H1 (cell line): ENCODE measurements around the gene TMEM147. TPM values are rescaled to one million over a fixed set of nuclear protein-coding genes. Genes with fewer than 3 reads are reported as not detected.

Experiments used
- CTCF ChIA-PET: fragments of 300-600 bp; sonication (Branson Sonifier 250); formaldehyde crosslinking; loops from one replicate; lab custom pipeline; 2021; ENCODE audit not compliant: partially characterized antibody; lab: Charles Lee
- POLR2A ChIA-PET: fragments of 300-600 bp; sonication (Branson Sonifier 250); formaldehyde crosslinking; loops from one replicate; lab custom pipeline; 2021; ENCODE audit warnings: inconsistent platforms; ENCODE audit not compliant: partially characterized antibody; lab: Charles Lee
- DNase-seq, 2 experiments: peaks; one replicate each; pipeline versions ENCODE4 v3.0.0 to v3.0.0-alpha.2; 2010 to 2022; ENCODE audit warnings: low spot score in 2 of 2, low read depth in 1 of 2, mixed read lengths in 1 of 2
- FAIRE-seq: peaks from 2 replicates; lab custom pipeline; 2011; peaks lifted over from hg19 to GRCh38; lab: Jason Lieb, UNC
- H2AFZ ChIP-seq: 2 replicates; pipeline ENCODE4 v1.8.1; 2012; ENCODE audit warnings: low read length, inconsistent platforms
- H2AK5ac ChIP-seq: 2 replicates; pipeline ENCODE4 v1.6.1; 2013; ENCODE audit warnings: low read depth, low read length
- H2BK120ac ChIP-seq: replicated peaks from 2 replicates; pipeline ENCODE3; 2013; ENCODE audit warnings: low read depth, low read length, inconsistent platforms
- H2BK12ac ChIP-seq: 2 replicates; pipeline ENCODE4 v1.6.1; 2013; ENCODE audit warnings: low read depth, low read length
- H2BK15ac ChIP-seq: 2 replicates; pipeline ENCODE4 v1.6.1; 2013; ENCODE audit warnings: low read length
- H2BK20ac ChIP-seq: 2 replicates; pipeline ENCODE4 v1.6.1; 2013; ENCODE audit warnings: low read length
- H2BK5ac ChIP-seq: 2 replicates; pipeline ENCODE4 v1.6.1; 2013; ENCODE audit warnings: low read depth, low read length
- H3K14ac ChIP-seq: 2 replicates; pipeline ENCODE4 v1.6.1; 2013; ENCODE audit warnings: inconsistent platforms; ENCODE audit not compliant: insufficient read length
- H3K18ac ChIP-seq: 2 replicates; pipeline ENCODE4 v1.6.1; 2013; ENCODE audit warnings: low read length; ENCODE audit errors: extremely low read depth
- H3K23ac ChIP-seq: 2 replicates; pipeline ENCODE4 v1.6.1; 2013; ENCODE audit warnings: inconsistent platforms; ENCODE audit not compliant: insufficient read length
- H3K23me2 ChIP-seq: 2 replicates; pipeline ENCODE4 v1.6.1; 2013; ENCODE audit warnings: low read depth, low read length
- H3K27ac ChIP-seq: 2 replicates; pipeline ENCODE4 v1.6.1; 2011; ENCODE audit warnings: low read depth, low read length, inconsistent platforms
- H3K27me3 ChIP-seq, 4 experiments: replicated peaks in 1 of 4; 1 replicate in 1 of 4; 2 replicates in 3 of 4; pipeline versions ENCODE4 v1.6.1 to v1.8.1; 2011 to 2013; ENCODE audit warnings: low read length in 3 of 4, mild to moderate bottlenecking in 3 of 4, inconsistent platforms in 2 of 4, mixed read lengths in 2 of 4, moderate library complexity in 1 of 4; ENCODE audit not compliant: control insufficient read depth in 3 of 4, insufficient read depth in 3 of 4; ENCODE audit errors: extremely low read depth in 1 of 4
- H3K36me3 ChIP-seq, 4 experiments: 2 replicates each; pipeline versions ENCODE4 v1.6.1 to v1.8.1; 2011 to 2013; ENCODE audit warnings: mild to moderate bottlenecking in 4 of 4, low read length in 3 of 4, moderate library complexity in 2 of 4, control low read depth in 1 of 4, inconsistent platforms in 1 of 4; ENCODE audit not compliant: insufficient read depth in 4 of 4, control insufficient read depth in 2 of 4
- H3K4ac ChIP-seq: replicated peaks from 2 replicates; pipeline ENCODE3; 2013; ENCODE audit warnings: low read length, low read depth, mixed read lengths, inconsistent platforms; ENCODE audit not compliant: insufficient read length
- H3K4me1 ChIP-seq, 4 experiments: replicated peaks in 1 of 4; 1 replicate in 1 of 4; 2 replicates in 3 of 4; pipeline versions ENCODE4 v1.6.1 to v1.8.1; 2011 to 2013; ENCODE audit warnings: low read length in 3 of 4, inconsistent platforms in 2 of 4, mixed read lengths in 1 of 4; ENCODE audit not compliant: insufficient read depth in 4 of 4, control insufficient read depth in 3 of 4
- H3K4me2 ChIP-seq, 2 experiments: 2 replicates each; pipeline versions ENCODE4 v1.6.1 to v1.8.1; 2011 to 2013; ENCODE audit warnings: low read depth in 2 of 2, low read length in 2 of 2, control low read depth in 1 of 2, inconsistent platforms in 1 of 2, mild to moderate bottlenecking in 1 of 2; ENCODE audit not compliant: insufficient read depth in 1 of 2
- H3K4me3 ChIP-seq, 4 experiments: fragments of 200-600, 300-600 bp in 1 of 4; sonication (generic), shearing (Covaris generic), sonication (Bioruptor Twin) in 1 of 4; 2 replicates each; pipeline versions ENCODE4 v1.5.1 to v1.8.1; 2011 to 2016; ENCODE audit warnings: low read length in 4 of 4, low read depth in 3 of 4, control low read depth in 2 of 4, inconsistent platforms in 2 of 4, mild to moderate bottlenecking in 2 of 4, mixed read lengths in 1 of 4, moderate library complexity in 1 of 4; ENCODE audit not compliant: insufficient read depth in 2 of 4; ENCODE audit errors: extremely low read depth in 1 of 4
- H3K56ac ChIP-seq: replicated peaks from 2 replicates; pipeline ENCODE3; 2013; ENCODE audit warnings: low read depth, mild to moderate bottlenecking, mixed read lengths, low read length, inconsistent platforms; ENCODE audit not compliant: insufficient read length
- H3K79me1 ChIP-seq: 2 replicates; pipeline ENCODE4 v1.6.1; 2013; ENCODE audit warnings: low read depth, low read length, control low read depth
- H3K79me2 ChIP-seq, 2 experiments: 2 replicates each; pipeline versions ENCODE4 v1.6.1 to v1.8.1; 2012 to 2013; ENCODE audit warnings: low read length in 2 of 2, mild to moderate bottlenecking in 2 of 2, inconsistent platforms in 1 of 2; ENCODE audit not compliant: insufficient read depth in 2 of 2, control insufficient read depth in 1 of 2
- H3K9ac ChIP-seq, 4 experiments: replicated peaks in 1 of 4; 1 replicate in 1 of 4; 2 replicates in 3 of 4; pipeline versions ENCODE4 v1.6.1 to v1.8.1; 2011 to 2013; ENCODE audit warnings: low read depth in 3 of 4, low read length in 3 of 4, control low read depth in 2 of 4, mild to moderate bottlenecking in 2 of 4, moderate library complexity in 2 of 4, inconsistent platforms in 1 of 4; ENCODE audit errors: extremely low read depth in 1 of 4
- H3K9me3 ChIP-seq, 2 experiments: 2 replicates each; pipeline versions ENCODE4 v1.6.1 to v1.8.1; 2012 to 2013; ENCODE audit warnings: mild to moderate bottlenecking in 2 of 2, moderate library complexity in 2 of 2, control low read depth in 1 of 2, inconsistent platforms in 1 of 2, low read depth in 1 of 2, low read length in 1 of 2, mixed read lengths in 1 of 2; ENCODE audit not compliant: insufficient read depth in 2 of 2
- H4K20me1 ChIP-seq, 2 experiments: replicated peaks in 1 of 2; 2 replicates each; pipeline versions ENCODE3 to v1.8.1; 2011 to 2013; ENCODE audit warnings: inconsistent platforms in 2 of 2, low read length in 2 of 2, mild to moderate bottlenecking in 1 of 2; ENCODE audit not compliant: insufficient read depth in 2 of 2, control insufficient read depth in 1 of 2
- H4K5ac ChIP-seq: 2 replicates; pipeline ENCODE4 v1.6.1; 2013; ENCODE audit warnings: low read length, low read depth, mixed read lengths, inconsistent platforms; ENCODE audit not compliant: insufficient read length
- H4K8ac ChIP-seq: 2 replicates; pipeline ENCODE4 v1.8.0; 2013; ENCODE audit warnings: mild to moderate bottlenecking, moderate library complexity, low read length, inconsistent platforms; ENCODE audit not compliant: insufficient read depth; ENCODE audit errors: extremely low read depth
- H4K91ac ChIP-seq: replicated peaks from 2 replicates; pipeline ENCODE3; 2013; ENCODE audit warnings: low read length, mixed read lengths, inconsistent platforms; ENCODE audit not compliant: insufficient read length
- CBX5 ChIP-seq: fragments of 300-800, 300-1000 bp; sonication (generic); IDR thresholded peaks from 2 replicates; pipeline ENCODE4 v1.7.1; 2016; ENCODE audit warnings: antibody characterized with exemption, low read length, low read depth
- EGR1 ChIP-seq: IDR thresholded peaks from 2 replicates; pipeline ENCODE4 v1.6.1; 2011; ENCODE audit warnings: low read depth, low read length, borderline replicate concordance
- HDAC6 ChIP-seq: IDR thresholded peaks from one replicate; pipeline ENCODE4 v1.7.1; 2012; ENCODE audit warnings: low read depth, mild to moderate bottlenecking, inconsistent platforms, low read length, moderate library complexity
- POLR2A ChIP-seq, 2 experiments: IDR thresholded peaks; 1 replicate in 1 of 2; 2 replicates in 1 of 2; pipeline ENCODE4 v1.6.1; 2011; ENCODE audit warnings: low read depth in 2 of 2, low read length in 2 of 2, mild to moderate bottlenecking in 2 of 2; ENCODE audit errors: control extremely low read depth in 1 of 2
- SRF ChIP-seq: IDR thresholded peaks from 2 replicates; pipeline ENCODE4 v1.6.1; 2011; ENCODE audit warnings: mild to moderate bottlenecking, low read depth, low read length, moderate library complexity
- TAF1 ChIP-seq: IDR thresholded peaks from 2 replicates; pipeline ENCODE4 v1.6.1; 2011; ENCODE audit warnings: mild to moderate bottlenecking, low read depth, low read length
- WGBS, 2 experiments: shearing (Covaris generic) in 1 of 2; methylation state at CpG; one replicate each; pipeline versions ENCODE4 v1.1.6 to v1.1.7; 2013 to 2015; ENCODE audit warnings: low lambda C conversion rate in 2 of 2, mixed read lengths in 2 of 2, inconsistent platforms in 1 of 2, low coverage in 1 of 2, missing lambda C conversion rate in 1 of 2; ENCODE audit not compliant: insufficient replicate concordance in 2 of 2, insufficient coverage in 1 of 2, insufficient read length in 1 of 2; ENCODE audit errors: extremely low coverage in 1 of 2, missing lambda C conversion rate in 1 of 2; 5-methylcytosine and 5-hydroxymethylcytosine counted together
- polyA plus RNA-seq, 7 experiments: library from polyadenylated mRNA; depleted of rRNA in 3 of 7; stranded (reverse) in 5 of 7; unstranded in 2 of 7; fragments of >200 nt in 5 of 7; fragments of 200-250 nt in 2 of 7; gene quantifications; 1 replicate in 5 of 7; 2 replicates in 1 of 7; 4 replicates in 1 of 7; pipeline versions ENCODE4 v1.2.1 to v1.2.3, GENCODE V29; 2011 to 2013; ENCODE audit warnings: missing spikeins in 2 of 7, mixed read lengths in 2 of 7
- total RNA-seq: library from RNA; stranded (reverse); fragmentation: NEBNext Ultra II Directional; extraction: Animal tissue kit (Norgen Biotek cat#: 25700); gene quantifications from 2 replicates; pipeline ENCODE4 v1.2.1, GENCODE V29; 2021

Gene TMEM147
- total and polyA plus RNA-seq, 2 of the 8 experiments (the other 6 are each of a cell fraction or from before 2014, with no cell fraction given) = 159 to 418 TPM

DNA sequence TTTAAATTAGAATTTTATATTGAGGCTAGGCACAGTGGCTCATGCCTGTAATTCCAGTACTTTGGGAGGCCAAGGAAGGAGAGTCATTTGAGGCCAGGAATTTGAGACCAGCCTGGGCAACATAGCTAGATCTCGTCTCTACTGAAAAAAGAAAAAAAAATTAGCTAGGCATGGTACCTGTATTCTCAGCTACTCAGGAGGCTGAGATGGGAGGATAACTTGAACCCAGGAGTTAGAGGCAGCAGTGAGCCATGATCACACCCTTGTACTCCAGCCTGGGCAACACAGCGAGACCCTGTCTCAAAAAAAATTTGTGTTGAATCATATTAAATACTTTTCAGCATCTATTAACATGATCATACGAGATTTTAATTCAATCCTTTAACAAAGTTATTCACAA is 45.4 kb downstream of the TMEM147 start:
- Histone ChIP-seq H3K9me3 (no peaks in the 10 kb centered on the region; a peak in 1 of 4 replicates), H3K23ac (no peak overlapping the region), H2BK12ac (no peak overlapping the region), H2BK20ac (no peak overlapping the region), H3K4me2 (no peak overlapping the region), H3K56ac (no peak overlapping the region), H3K23me2 (no peaks in the 10 kb centered on the region), H3K4me3 (no peak overlapping the region), H2AK5ac (no peak overlapping the region), H3K79me1 (no peaks in the 10 kb centered on the region), H2BK120ac (no peak overlapping the region), H3K18ac (no peak overlapping the region), H3K79me2 (no peaks in the 10 kb centered on the region), H3K14ac (no peak overlapping the region), H2BK15ac (no peak overlapping the region), H3K4me1 (no peaks in the 10 kb centered on the region), H3K36me3 (no peaks in the 10 kb centered on the region), H3K4ac (no peak overlapping the region), H2BK5ac (no peak overlapping the region), H2AFZ (no peak overlapping the region), H4K91ac (no peak overlapping the region), H4K20me1 (no peaks in the 10 kb centered on the region)
- CTCF ChIA-PET = interaction anchor here (1.6 to 10.2 kb wide), 8 partner anchors 13 to 66 kb away, joined by 6 to 90 read pairs (median 17); partner anchors contain the start of gene ATP4A
- no peak for DNase-seq
- FAIRE-seq = no peak
- WGBS, 2 experiments = 98% methylated on average over 3 of the region's 3 CpGs; no CpG with 5 or more reads in 1 of the 2 experiments
- no peak for TF ChIP-seq TAF1
- no peak for TF ChIP-seq SRF
- no peak for TF ChIP-seq POLR2A (IDR thresholded peaks at IDR 0.05; ENCODE audit: control extremely low read depth in 1 of 2, low read depth in 2 of 2, low read length in 2 of 2)
- TF ChIP-seq CBX5 = no peak
- TF ChIP-seq HDAC6 = no peak
- no peak for TF ChIP-seq EGR1
- TF ChIP-seq, all 59 proteins: peak for 0
- no peak overlapping the region for H4K8ac ChIP-seq
- no peak overlapping the region for H4K5ac ChIP-seq
- POLR2A ChIA-PET = interaction anchor here (1.3 to 1.7 kb wide), 2 partner anchors 39 to 82 kb away, joined by 3 to 4 read pairs; no protein-coding TSS in a partner anchor
- no peak overlapping the region for H3K9ac ChIP-seq
- H3K27ac ChIP-seq = no peak overlapping the region
- H3K27me3 ChIP-seq = no peaks in the 10 kb centered on the region; a peak in 1 of 7 replicates
